Measurements from ENCODE around the gene SLC24A3. TPM values are rescaled to one million over a fixed set of nuclear protein-coding genes. Genes with fewer than 3 reads are reported as not detected.

The SLC24A3 gene
- total and polyA plus RNA-seq, 2 experiments from 2014 or later = 0.81 to 2.5 TPM

DNA sequence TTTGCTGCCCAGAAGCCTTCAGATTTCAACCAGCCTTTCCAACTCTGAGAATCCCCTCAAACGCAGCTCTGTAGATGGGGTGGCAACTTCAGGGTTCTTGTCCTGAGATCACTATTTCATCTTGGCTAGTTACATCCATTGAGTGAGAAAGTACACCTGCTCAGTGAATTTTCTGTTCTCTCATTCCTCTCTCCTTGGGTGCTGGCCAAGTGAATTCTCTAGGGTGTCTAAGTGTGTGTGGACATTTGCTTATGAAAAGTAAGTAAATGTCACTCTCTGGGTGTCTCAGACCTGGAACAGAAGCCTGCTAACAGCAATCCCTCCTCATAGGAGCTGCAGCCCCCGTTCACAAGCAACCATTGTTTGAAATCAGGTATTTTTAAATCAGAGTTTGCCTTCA is 549.4 kb downstream of the SLC24A3 start (continued):
- TF ChIP-seq ZNF462 (CRISPR knock-in tag; IDR thresholded peaks at IDR 0.05) (no peak), CREB1 (CRISPR knock-in tag; IDR thresholded peaks at IDR 0.05; ENCODE audit: low read depth) (no peak), EZH2 (IDR thresholded peaks at IDR 0.05; ENCODE audit: low read depth, unreplicated experiment) (no peak), STAT1 (IDR thresholded peaks at IDR 0.05; ENCODE audit: unreplicated experiment) (no peak)

DNA sequence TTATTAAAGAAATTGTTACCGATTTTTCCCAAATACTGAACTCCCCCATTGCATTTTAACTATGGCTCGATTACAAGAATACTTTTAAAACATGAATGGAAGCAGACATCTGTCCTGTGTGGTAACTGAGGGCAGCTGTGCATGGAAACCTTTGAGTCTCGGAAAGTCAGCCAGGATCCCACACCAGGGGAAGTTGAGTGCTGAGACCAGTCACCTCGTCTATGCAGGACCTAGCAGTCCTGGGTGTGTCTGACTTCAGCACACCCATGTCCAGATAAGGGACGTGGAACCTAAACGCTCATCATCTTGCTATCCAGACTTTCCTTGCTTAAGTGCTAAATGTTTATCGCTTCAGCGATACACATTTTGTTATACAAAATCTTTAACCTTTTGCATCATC is 551.8 kb downstream of the SLC24A3 start:
- Mint-ChIP-seq H3K9me3 (no peaks in the 10 kb centered on the region), H3K27me3 (ENCODE audit: insufficient read depth, low read depth, poor library complexity) (peaks cover 7% of the 10 kb centered on the region), H3K27ac (no peak overlapping the region), H3K4me3 (no peak overlapping the region), H3K36me3 (ENCODE audit: low read depth) (no peaks in the 10 kb centered on the region), H3K4me1 (peaks cover 8% of the 10 kb centered on the region; the same call in 2 of the 3 replicates)
- DNase-seq (ENCODE audit: low spot score) (no peak), ATAC-seq (no peak)
- no peaks in the 10 kb centered on the region for H3K79me2 ChIP-seq (replicated peaks; ENCODE audit: insufficient read depth)
- no peaks in the 10 kb centered on the region for H3K9me2 ChIP-seq (ENCODE audit: insufficient read depth)
- no peaks in the 10 kb centered on the region for H4K20me1 ChIP-seq (replicated peaks; ENCODE audit: insufficient read depth)
- H3K27ac ChIP-seq (ENCODE audit: low read depth) = no peak overlapping the region
- H3K36me3 ChIP-seq (ENCODE audit: insufficient read depth) = no peaks in the 10 kb centered on the region
- peaks cover 4% of the 10 kb centered on the region; the same call in 1 of the 2 replicates for H3K4me1 ChIP-seq (ENCODE audit: insufficient read depth)
- H3F3A ChIP-seq (replicated peaks; ENCODE audit: low read depth) = no peaks in the 10 kb centered on the region; the same call in 1 of the 2 replicates
- peaks cover 18% of the 10 kb centered on the region for H3K27me3 ChIP-seq (ENCODE audit: insufficient read depth)
- no peak overlapping the region for H3K4me3 ChIP-seq
- H2AFZ ChIP-seq = no peak overlapping the region
- H3K4me2 ChIP-seq = no peak overlapping the region
- no peak for TF ChIP-seq POLR2AphosphoS5 (IDR thresholded peaks at IDR 0.05; ENCODE audit: low read depth)
- TF ChIP-seq, protein P1, sequence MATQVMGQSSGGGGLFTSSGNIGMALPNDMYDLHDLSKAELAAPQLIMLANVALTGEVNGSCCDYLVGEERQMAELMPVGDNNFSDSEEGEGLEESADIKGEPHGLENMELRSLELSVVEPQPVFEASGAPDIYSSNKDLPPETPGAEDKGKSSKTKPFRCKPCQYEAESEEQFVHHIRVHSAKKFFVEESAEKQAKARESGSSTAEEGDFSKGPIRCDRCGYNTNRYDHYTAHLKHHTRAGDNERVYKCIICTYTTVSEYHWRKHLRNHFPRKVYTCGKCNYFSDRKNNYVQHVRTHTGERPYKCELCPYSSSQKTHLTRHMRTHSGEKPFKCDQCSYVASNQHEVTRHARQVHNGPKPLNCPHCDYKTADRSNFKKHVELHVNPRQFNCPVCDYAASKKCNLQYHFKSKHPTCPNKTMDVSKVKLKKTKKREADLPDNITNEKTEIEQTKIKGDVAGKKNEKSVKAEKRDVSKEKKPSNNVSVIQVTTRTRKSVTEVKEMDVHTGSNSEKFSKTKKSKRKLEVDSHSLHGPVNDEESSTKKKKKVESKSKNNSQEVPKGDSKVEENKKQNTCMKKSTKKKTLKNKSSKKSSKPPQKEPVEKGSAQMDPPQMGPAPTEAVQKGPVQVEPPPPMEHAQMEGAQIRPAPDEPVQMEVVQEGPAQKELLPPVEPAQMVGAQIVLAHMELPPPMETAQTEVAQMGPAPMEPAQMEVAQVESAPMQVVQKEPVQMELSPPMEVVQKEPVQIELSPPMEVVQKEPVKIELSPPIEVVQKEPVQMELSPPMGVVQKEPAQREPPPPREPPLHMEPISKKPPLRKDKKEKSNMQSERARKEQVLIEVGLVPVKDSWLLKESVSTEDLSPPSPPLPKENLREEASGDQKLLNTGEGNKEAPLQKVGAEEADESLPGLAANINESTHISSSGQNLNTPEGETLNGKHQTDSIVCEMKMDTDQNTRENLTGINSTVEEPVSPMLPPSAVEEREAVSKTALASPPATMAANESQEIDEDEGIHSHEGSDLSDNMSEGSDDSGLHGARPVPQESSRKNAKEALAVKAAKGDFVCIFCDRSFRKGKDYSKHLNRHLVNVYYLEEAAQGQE (IDR thresholded peaks at IDR 0.05; ENCODE audit: unreplicated experiment) = no peak
- TF ChIP-seq ZNF331 (CRISPR knock-in tag; IDR thresholded peaks at IDR 0.05; ENCODE audit: low read depth) = no peak
- no peak for TF ChIP-seq NANOG (IDR thresholded peaks at IDR 0.05; ENCODE audit: borderline replicate concordance)
- no peak for TF ChIP-seq STAT1 (IDR thresholded peaks at IDR 0.05; ENCODE audit: unreplicated experiment)
- no peak for TF ChIP-seq CREB1 (CRISPR knock-in tag; IDR thresholded peaks at IDR 0.05; ENCODE audit: low read depth)
- TF ChIP-seq EZH2phosphoT487 (IDR thresholded peaks at IDR 0.05; ENCODE audit: unreplicated experiment) = no peak
- no peak for TF ChIP-seq CTCF (conservative IDR thresholded peaks at IDR 0.05; ENCODE audit: low read depth in 2 of 2)
- no peak for TF ChIP-seq JUNB (IDR thresholded peaks at IDR 0.05; ENCODE audit: unreplicated experiment)
- no peak for TF ChIP-seq ZNF114 (CRISPR knock-in tag; IDR thresholded peaks at IDR 0.05)
- TF ChIP-seq, protein P2, sequence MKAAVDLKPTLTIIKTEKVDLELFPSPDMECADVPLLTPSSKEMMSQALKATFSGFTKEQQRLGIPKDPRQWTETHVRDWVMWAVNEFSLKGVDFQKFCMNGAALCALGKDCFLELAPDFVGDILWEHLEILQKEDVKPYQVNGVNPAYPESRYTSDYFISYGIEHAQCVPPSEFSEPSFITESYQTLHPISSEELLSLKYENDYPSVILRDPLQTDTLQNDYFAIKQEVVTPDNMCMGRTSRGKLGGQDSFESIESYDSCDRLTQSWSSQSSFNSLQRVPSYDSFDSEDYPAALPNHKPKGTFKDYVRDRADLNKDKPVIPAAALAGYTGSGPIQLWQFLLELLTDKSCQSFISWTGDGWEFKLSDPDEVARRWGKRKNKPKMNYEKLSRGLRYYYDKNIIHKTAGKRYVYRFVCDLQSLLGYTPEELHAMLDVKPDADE (IDR thresholded peaks at IDR 0.05) = no peak
